GM18858 (cell line): ENCODE data around the gene NR1H4.
"Not testable (repeated sequence)": the region's sequence is repeated elsewhere in the genome, so short reads cannot be mapped to it uniquely, and the experiment has no call there.

ENCODE experiments used
- ATAC-seq: cut with Tn5 transposase; IDR thresholded peaks from one replicate; pipeline ENCODE4 v1.9.1; 2021; ENCODE audit not compliant: unreplicated experiment

NR1H4 gene

DNA sequence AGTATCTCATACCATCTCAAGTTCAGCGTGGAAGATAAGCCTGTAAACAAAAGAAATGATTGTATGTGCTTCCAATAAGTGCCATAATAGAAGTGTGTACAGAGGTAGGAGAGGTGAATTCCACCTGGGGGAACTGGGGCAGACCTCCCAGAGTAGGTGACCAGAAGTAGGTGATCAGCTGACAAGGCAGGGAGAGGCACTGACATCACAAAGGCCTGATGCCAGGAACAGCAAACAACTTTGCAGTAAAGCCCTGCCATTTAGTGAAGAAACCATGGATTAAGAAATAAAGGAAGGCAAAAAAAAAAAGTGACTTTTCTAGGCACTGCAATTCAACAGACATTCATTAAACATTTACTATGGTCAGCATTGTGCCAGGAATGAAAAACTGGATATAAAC is 31.1 kb downstream of the NR1H4 start:
- ATAC-seq = no peak

- ATAC-seq = no peak
These were observed 35.1 kb downstream of the NR1H4 start for GRCh38 chr12:100508751-100509150.

- no peak for ATAC-seq
These were observed 39.0 kb downstream of the NR1H4 start for GRCh38 chr12:100512692-100513091.

GRCh38 chr12:100515968-100516367 is 42.3 kb downstream of the NR1H4 start:
- ATAC-seq = no peak

DNA sequence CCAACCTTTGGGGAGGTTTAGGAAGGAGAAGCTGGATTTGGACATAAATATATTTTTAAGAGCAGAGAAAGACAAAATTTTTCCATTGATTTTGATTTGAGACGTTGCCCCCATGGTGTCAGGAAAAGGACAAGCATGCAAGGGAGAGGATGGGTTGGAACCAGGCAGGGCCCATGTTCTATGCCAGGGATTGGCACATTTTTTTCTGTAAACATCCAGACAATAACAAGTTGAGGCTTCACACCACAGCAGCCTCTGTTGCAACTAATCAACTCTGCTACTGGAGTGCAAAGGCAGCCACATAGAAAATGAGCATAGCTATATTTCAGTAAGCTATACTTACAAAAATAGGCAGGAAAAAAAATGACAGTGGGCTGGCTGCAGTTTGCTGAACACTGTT is 44.7 kb downstream of the NR1H4 start:
- ATAC-seq = no peak

DNA sequence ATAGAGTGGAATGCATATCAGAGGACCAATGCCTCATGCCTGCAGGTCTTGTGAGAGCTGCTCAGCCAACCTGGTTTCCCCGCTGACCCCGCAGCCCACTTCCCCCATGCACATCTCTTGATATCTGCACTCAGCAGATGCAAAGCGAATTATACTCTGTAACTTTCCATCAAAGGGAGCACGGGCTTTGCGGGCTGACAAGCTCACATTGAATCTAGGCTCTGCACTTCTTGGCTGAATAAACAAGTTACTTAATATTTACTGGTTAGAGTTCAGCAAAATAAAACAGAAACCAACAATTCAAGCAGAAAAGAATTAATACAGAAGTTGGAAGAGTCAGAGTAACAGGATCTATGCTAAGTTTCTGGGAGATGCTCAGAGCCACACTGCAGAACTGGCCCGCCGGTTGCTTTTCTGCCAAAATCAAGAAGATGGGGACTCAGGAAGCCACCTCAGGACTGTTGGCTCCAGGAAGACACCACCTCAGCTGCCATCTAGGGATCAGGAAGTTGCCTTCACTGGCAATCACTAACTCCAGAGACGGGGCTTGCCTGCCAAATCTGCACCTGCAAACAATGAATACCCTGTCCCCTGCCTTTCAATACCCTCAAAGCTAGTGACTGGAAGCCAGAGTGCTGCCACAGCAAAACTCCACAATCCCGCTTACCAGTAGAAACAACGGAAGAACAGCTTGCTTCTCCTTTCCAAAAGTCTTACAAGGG is 46.5 kb downstream of the NR1H4 start:
- ATAC-seq = no peak

DNA sequence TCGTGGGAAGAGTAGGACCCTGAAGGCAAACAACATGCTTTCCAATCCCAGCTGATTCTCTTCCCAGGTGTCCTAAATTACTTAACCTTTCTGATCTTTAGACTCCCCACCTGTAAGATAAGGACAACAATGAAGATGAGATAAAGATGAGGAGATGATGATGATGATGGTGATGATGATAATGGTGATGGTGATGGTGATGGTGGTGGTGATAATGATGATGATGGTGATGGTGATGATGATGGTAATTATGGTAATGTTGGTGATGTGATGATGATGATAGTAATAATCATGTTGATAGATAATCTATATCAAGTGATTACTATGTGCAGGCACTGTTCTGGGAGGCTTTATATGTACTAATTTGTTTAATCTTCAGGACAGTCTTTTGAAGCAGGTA is 48.3 kb downstream of the NR1H4 start:
- no peak for ATAC-seq

DNA sequence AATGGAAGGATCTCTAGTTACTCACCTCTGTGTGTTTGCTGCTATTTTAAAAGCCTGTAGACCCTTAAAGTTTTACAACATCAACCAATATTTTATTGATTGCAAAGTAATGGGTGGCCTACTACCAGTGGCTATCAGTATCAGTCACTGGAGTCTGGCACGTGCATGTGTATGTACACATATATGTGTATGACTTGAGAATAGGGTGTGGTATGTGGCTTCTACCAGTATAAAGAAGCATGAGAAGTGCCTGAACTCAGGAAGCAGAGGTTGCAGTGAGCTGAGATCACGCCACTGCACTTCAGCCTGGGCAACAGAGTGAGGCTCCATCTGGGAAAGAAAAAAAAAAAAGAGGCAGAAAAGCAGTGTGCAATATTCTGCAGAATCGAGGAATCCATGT is 54.4 kb downstream of the NR1H4 start:
- no peak for ATAC-seq

- no peak for ATAC-seq
These were observed 54.9 kb downstream of the NR1H4 start for GRCh38 chr12:100528471-100529127.

GRCh38 chr12:100529756-100530350 is 56.2 kb downstream of the NR1H4 start:
- ATAC-seq = no peak

- no peak for ATAC-seq
These were observed 59.7 kb downstream of the NR1H4 start for GRCh38 chr12:100533376-100533775.

DNA sequence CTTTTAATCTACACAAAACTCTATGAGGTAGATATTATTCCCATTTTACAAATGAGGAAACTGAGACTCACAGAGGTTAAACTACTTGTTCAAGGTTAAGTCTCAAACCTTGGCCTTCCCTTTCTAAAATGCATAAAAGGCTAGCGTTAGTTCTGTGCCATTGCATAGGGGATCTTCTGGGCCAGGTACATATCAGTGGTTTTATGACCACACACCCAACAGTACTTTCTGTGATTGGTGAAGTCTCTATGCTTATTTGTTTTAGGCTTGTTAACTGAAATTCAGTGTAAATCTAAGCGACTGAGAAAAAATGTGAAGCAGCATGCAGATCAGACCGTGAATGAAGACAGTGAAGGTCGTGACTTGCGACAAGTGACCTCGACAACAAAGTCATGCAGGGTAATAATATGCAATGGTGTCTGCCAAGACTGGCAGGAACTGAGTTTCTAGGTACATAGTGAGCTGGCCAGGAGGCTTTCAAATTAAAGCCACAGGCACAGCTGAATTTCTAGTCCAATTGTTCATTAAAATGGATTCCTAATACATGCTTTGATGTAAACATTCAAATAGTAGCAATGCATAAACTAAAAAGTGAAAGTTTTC is 61.1 kb downstream of the NR1H4 start:
- ATAC-seq = no peak

DNA sequence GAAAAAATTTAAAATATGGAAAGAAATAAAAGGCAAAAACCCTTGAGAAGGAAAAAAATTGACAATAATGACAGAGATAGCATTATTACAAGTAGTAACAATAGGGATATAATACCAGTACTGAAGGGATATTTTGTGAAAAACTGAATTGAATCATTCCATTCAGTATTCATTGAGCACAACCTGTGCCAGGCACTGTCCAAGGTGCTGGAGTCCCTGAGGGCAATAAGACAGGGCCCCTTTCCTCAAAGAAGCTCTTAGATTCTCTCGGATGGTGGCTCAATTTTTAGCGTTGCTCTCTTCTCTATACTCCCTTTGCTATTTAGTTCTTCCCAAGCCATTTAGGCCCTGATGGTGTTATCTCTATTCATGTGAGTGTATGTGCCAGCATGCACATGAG is 65.5 kb downstream of the NR1H4 start:
- no peak for ATAC-seq

GRCh38 chr12:100544165-100544564 is 70.5 kb downstream of the NR1H4 start:
- no peak for ATAC-seq

DNA sequence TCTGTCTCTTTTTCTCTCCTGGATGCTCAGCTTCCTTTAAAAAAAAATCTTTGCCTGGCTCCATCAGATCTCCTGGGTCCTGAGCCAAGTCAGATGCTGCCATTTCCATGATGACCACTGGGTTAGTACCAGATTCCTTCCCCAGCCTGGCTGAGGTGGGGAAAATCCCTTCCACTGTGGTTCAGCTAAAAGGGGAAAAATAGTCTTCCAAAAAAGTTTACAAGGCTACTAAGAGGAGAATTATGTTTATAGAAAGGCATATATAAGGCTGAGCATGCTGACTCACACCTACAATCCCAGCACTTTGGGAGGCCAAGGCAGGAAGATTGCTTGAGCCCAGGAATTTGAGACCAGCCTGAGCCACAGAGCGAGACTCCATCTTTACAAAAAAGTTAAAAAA is 71.4 kb downstream of the NR1H4 start:
- no peak for ATAC-seq

DNA sequence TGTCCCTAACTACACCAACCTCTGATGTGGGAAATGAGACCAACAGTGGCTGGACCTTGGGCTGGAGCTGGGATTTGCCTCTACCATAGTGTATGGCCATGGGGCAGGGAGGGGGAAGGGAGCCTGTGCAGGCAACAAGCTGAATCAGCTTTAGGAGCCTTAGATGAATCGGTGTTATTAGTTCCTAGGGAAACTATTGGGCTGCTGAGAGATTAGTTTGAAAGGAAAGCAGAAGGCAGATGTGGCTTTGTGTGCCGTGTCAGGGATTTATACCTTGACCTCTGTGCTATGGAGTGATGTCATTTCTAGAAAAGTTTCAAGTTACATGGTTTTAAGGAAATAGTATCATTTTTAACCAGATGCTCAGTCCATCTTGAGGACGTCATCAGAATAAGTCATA is 80.3 kb downstream of the NR1H4 start:
- ATAC-seq = no peak

DNA sequence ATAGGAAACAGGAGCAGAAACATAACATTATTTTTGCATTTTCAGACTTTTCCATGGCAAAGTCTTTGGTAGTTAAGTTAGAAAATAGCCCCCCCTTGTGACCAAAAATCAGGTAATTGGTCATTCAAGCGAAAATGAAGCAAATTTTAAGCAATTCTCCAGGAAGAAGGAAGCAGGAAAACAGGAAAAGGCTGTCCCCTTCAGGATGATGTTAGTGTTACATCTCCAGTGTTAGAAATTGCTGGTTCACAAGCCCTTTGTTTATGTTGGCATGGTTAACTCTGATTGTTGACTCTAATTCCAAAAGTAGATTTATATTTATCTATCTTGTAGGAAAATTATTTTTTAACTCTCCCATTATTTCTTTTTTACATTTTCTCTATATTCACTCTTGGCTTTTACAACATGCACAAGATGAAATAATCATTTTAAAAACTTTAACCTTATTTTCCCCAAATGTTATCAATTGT is 81.0 kb downstream of the NR1H4 start:
- ATAC-seq = no peak

DNA sequence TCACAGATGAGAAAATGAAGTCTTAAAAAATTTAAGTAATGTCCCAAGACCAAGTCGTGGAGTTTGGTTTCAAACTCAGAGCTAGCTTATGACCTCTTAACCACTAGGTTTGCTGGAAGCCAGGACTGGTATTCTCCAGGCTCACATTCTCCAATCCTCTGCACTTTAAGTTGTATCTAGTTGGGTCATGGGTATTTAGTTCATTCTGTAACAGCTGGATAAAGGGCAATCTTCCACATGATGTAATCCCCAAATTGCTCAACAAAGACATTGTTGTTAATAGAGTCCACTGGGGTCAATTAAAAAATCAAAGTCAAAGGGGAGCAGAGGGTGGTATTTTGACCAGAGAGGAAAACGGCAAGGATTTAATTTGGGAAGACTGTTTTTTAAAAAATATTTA is 82.1 kb downstream of the NR1H4 start:
- no peak for ATAC-seq

DNA sequence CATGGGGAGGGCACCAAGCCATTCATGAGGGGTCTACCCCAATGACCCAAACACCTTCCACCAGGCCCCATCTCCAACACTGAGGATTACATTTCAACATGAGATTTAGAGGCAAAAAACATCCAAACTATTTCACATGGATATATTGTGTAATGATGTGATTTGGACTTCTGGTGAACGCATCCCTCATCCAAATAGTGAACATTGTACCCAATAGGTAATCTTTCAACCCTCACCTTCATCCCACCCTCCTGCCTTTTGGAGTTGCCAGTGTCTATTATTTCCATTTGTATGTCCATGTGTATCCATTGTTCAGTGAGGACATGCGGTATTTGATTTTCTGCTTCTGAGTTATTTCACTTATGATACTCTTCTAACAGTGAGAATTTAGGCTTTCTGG is 83.7 kb downstream of the NR1H4 start:
- ATAC-seq = no peak

DNA sequence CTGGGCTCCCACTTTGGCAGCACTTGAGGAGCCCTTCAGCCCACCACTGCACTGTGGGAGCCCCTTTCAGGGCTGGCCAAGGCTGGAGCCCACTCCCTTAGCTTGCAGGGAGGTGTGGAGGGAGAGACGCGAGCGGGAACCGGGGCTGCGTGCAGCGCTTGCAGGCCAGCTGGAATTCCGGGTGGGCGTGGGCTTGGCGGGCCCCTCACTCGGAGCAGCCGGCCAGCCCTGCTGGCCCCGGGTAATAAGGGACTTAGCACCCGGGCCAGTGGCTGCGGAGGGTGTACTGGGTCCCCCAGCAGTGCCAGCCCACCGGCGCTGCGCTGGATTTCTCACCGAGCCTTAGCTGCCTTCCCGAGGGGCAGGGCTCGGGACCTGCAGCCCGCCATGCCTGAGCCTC is 85.6 kb downstream of the NR1H4 start:
- ATAC-seq = not testable (repeated sequence)

GRCh38 chr12:100564090-100564489 is 90.4 kb downstream of the NR1H4 start:
- no peak for ATAC-seq

GRCh38 chr12:100564905-100565467 is 91.3 kb downstream of the NR1H4 start:
- ATAC-seq = no peak
